ENCODE measurements around the gene OR6C70. TPM values are rescaled to one million over a fixed set of nuclear protein-coding genes. Genes with fewer than 3 reads are reported as not detected.

Gene OR6C70
- total and polyA plus RNA-seq, 2 donors (not counting 3 experiments of a cell fraction or from before 2014, with no cell fraction given), result not detected

GRCh38 chr12:55516391-55516790, 46.5 kb upstream of the OR6C70 start:
- no peak overlapping the region for H3K4me2 ChIP-seq (ENCODE audit: insufficient read depth, low read length)
- H3K9me1 ChIP-seq (replicated peaks; ENCODE audit: control insufficient read depth, extremely low read depth, insufficient read depth, low read length), result no peaks in the 10 kb centered on the region
- no TSS peak for BruUV-seq (replicated peaks)
- H3K36me3 ChIP-seq (ENCODE audit: control insufficient read depth in 2 of 2, extremely low read depth in 1 of 2, insufficient read depth in 2 of 2, low read length in 2 of 2), result no peaks in the 10 kb centered on the region
- no peak overlapping the region for H3K27ac ChIP-seq (ENCODE audit: insufficient read depth, low read depth, low read length)
- H3K4me1 ChIP-seq (ENCODE audit: control insufficient read depth, extremely low read depth, insufficient read depth, low read length), result no peaks in the 10 kb centered on the region
- no peaks in the 10 kb centered on the region for H3K79me2 ChIP-seq (ENCODE audit: control insufficient read depth, insufficient read depth, low read length)
- no peaks in the 10 kb centered on the region for H3K27me3 ChIP-seq (ENCODE audit: control insufficient read depth in 2 of 2, insufficient read depth in 2 of 2, low read length in 2 of 2)
- dilution Hi-C loops (cut with MboI; ENCODE audit: extremely low pct_ligation_motif_present, low sequenced_read_pairs) (no loop called here), intact Hi-C loops (cut with micrococcal nuclease) (no loop called here)
- CTCF ChIA-PET, result interaction anchor here (1.3 kb wide), 1 partner anchor 17 kb away, joined by 3 read pairs; no protein-coding TSS in a partner anchor
- DNase-seq (ENCODE audit: low read depth, low spot score) (no peak), FAIRE-seq (no peak)
- H4K20me1 ChIP-seq (replicated peaks; ENCODE audit: control insufficient read depth, extremely low read depth, insufficient read depth, low read length), result no peaks in the 10 kb centered on the region
- POLR2A ChIA-PET, result no interaction called here
- H2AFZ ChIP-seq (ENCODE audit: low read depth, low read length), result no peak overlapping the region
- H3K9me3 ChIP-seq (replicated peaks; ENCODE audit: control insufficient read depth, insufficient read depth, low read length), result no peaks in the 10 kb centered on the region
- TF ChIP-seq GATA2 (IDR thresholded peaks at IDR 0.05; ENCODE audit: insufficient read depth, insufficient read length, low read depth, low read length) (no peak), CTCF (IDR thresholded peaks at IDR 0.05; ENCODE audit: extremely low read depth in 1 of 2, insufficient read depth in 1 of 2, low read depth in 1 of 2, low read length in 2 of 2) (no peak), MYC (IDR thresholded peaks at IDR 0.05; ENCODE audit: low read depth, low read length) (no peak), JUN (IDR thresholded peaks at IDR 0.05; ENCODE audit: borderline replicate concordance, insufficient read depth, insufficient read length, low read depth) (no peak), EZH2 (IDR thresholded peaks at IDR 0.05; ENCODE audit: borderline replicate concordance, low read depth, low read length, severe bottlenecking) (no peak), POLR2AphosphoS5 (IDR thresholded peaks at IDR 0.05; ENCODE audit: insufficient read depth, low read depth, low read length) (no peak), FOS (IDR thresholded peaks at IDR 0.05; ENCODE audit: borderline replicate concordance, insufficient read depth, low read length) (no peak), POLR2A (IDR thresholded peaks at IDR 0.05; ENCODE audit: low read depth, low read length) (no peak)
- H3K4me3 ChIP-seq (replicated peaks in 1 of 3; ENCODE audit: insufficient read depth in 1 of 3, low read depth in 1 of 3, low read length in 3 of 3), result no peak overlapping the region
- H3K9ac ChIP-seq (replicated peaks; ENCODE audit: extremely low read depth, insufficient read depth, low read length), result no peak overlapping the region

All from endothelial cell of umbilical vein (primary cell).